Esophagus squamous epithelium (tissue), 5 donors: ENCODE data around the gene CHST8. TPM values are rescaled to one million over a fixed set of nuclear protein-coding genes. Genes with fewer than 3 reads are reported as not detected.

Experiments
- DNase-seq: peaks from one replicate; lab custom pipeline; 2025; lab: John Stamatoyannopoulos, UW
- H3K27ac ChIP-seq, 4 donors: fragments of 200-600 bp; sonication (generic); one replicate each; pipeline ENCODE4 v1.5.1; 2016 to 2019; ENCODE audit warnings: mild to moderate bottlenecking in 1 of 4
- H3K27me3 ChIP-seq, 4 donors: fragments of 200-600 bp; sonication (generic); 1 replicate in 3 of 4; 2 replicates in 1 of 4; pipeline versions ENCODE4 v1.5.1 to v1.6.0; 2017 to 2021; ENCODE audit warnings: antibody characterized with exemption in 1 of 4
- H3K36me3 ChIP-seq, 3 donors: fragments of 200-600 bp; sonication (generic); one replicate each; pipeline ENCODE4 v1.5.1; 2016 to 2019
- H3K4me1 ChIP-seq, 3 donors: fragments of 200-600 bp; sonication (generic); one replicate each; pipeline ENCODE4 v1.5.1; 2017 to 2019
- H3K4me3 ChIP-seq, 4 donors: fragments of 200-600 bp; sonication (generic); 1 replicate in 3 of 4; 2 replicates in 1 of 4; pipeline ENCODE4 v1.5.1; 2016 to 2019; ENCODE audit warnings: mild to moderate bottlenecking in 2 of 4, moderate library complexity in 1 of 4
- H3K9me3 ChIP-seq, 3 donors: fragments of 200-600 bp; sonication (generic); one replicate each; pipeline ENCODE4 v1.5.1; 2016 to 2019
- CTCF ChIP-seq, 6 experiments: fragments of 450-650 bp in 4 of 6; fragments of 200-600 bp in 2 of 6; sonication (generic) in 2 of 6; IDR thresholded peaks; one replicate each; pipeline ENCODE4 v1.5.1; 2016 to 2019; ENCODE audit warnings: antibody characterized with exemption in 6 of 6, mild to moderate bottlenecking in 4 of 6, moderate library complexity in 4 of 6
- POLR2A ChIP-seq, 4 donors: fragments of 450-650 bp; IDR thresholded peaks; one replicate each; pipeline ENCODE4 v1.6.1; 2017; ENCODE audit warnings: antibody characterized with exemption in 4 of 4, mild to moderate bottlenecking in 4 of 4, moderate library complexity in 3 of 4
- WGBS, 2 donors: methylation state at CpG; one replicate each; pipeline ENCODE4 v1.1.5; 2018; 5-methylcytosine and 5-hydroxymethylcytosine counted together
- intact Hi-C: fragments of 100-400 bp; cut with DNase I; formaldehyde crosslinking; loops from one replicate; pipeline ENCODE4 v1.15.0; 2022
- total RNA-seq, 4 donors: library from RNA; depleted of rRNA; stranded (reverse); fragments of >200 nt; gene quantifications; one replicate each; pipeline ENCODE4 v1.1.0, GENCODE V29; 2016
- donor health status: DM: yes; HTN: yes; CAD: no.

The CHST8 gene
- total RNA-seq, 4 donors from 2014 or later: 0.38 TPM; not detected in 3

GRCh38 chr19:33781996-33782395 lies 160.2 kb downstream of the CHST8 start:
- H3K4me1 ChIP-seq: peaks cover 0 to 23% (median 10%) of the 10 kb centered on the region in 3 donors
- no peak overlapping the region for H3K27ac ChIP-seq
- no peak for TF ChIP-seq POLR2A (IDR thresholded peaks at IDR 0.05)
- no peak for TF ChIP-seq CTCF (IDR thresholded peaks at IDR 0.05)
- no peak overlapping the region for H3K4me3 ChIP-seq
- WGBS, 2 donors: 39 to 58% methylated on average over 5 of the region's 5 CpGs
- intact Hi-C loops: no loop called here
- DNase-seq: no peak
- H3K9me3 ChIP-seq: no peaks in the 10 kb centered on the region
- H3K36me3 ChIP-seq: no peaks in the 10 kb centered on the region
- peaks cover 0 to 67% (median 0%) of the 10 kb centered on the region in 4 donors for H3K27me3 ChIP-seq

- 73 to 94% methylated on average over 2 to 4 of the region's 5 CpGs for WGBS, 2 donors
- TF ChIP-seq CTCF (IDR thresholded peaks at IDR 0.05): no peak
- no peak for TF ChIP-seq POLR2A (IDR thresholded peaks at IDR 0.05)
- Histone ChIP-seq H3K9me3 (no peaks in the 10 kb centered on the region), H3K4me1 (peaks cover 0 to 5% (median 0%) of the 10 kb centered on the region in 3 donors), H3K36me3 (no peaks in the 10 kb centered on the region), H3K4me3 (no peak overlapping the region), H3K27me3 (peaks cover 0 to 46% (median 0%) of the 10 kb centered on the region in 4 donors), H3K27ac (no peak overlapping the region)
- DNase-seq: no peak
- intact Hi-C loops: no loop called here
These were observed 162.7 kb downstream of the CHST8 start for GRCh38 chr19:33784432-33784831.

GRCh38 chr19:33785795-33786194 lies 164.0 kb downstream of the CHST8 start:
- intact Hi-C loops: no loop called here
- WGBS, 2 donors: 18 to 57% methylated on average over 3 to 6 of the region's 6 CpGs
- no peak for DNase-seq
- Histone ChIP-seq H3K27me3 (peaks cover 0 to 36% (median 0%) of the 10 kb centered on the region in 4 donors), H3K27ac (no peak overlapping the region), H3K4me3 (no peak overlapping the region), H3K9me3 (no peaks in the 10 kb centered on the region), H3K4me1 (peaks cover 0 to under 1% (median 0%) of the 10 kb centered on the region in 3 donors), H3K36me3 (no peaks in the 10 kb centered on the region)
- TF ChIP-seq POLR2A (IDR thresholded peaks at IDR 0.05) (no peak), CTCF (IDR thresholded peaks at IDR 0.05) (no peak)

DNA sequence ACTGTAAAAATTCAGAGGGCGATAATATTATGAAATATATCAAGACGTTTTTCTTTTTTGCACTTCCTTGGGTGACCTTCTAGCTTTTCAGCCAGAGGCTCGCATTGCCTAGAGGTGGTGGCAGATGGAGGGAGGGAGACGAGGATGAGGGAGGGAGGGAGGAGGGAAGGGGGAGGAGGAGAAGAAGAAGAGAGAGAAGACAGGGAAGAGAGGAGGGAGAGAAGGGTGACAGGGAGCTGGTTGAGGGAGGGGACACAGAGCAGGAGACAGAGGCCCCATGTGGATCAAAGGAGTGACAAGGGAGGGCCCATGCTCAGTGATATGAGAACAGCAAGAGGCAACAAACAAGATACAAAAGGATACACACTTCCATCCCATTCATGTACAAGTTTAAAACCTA lies 166.9 kb downstream of the CHST8 start:
- Histone ChIP-seq H3K27ac (no peak overlapping the region), H3K4me1 (no peaks in the 10 kb centered on the region), H3K27me3 (peaks cover 0 to 11% (median 0%) of the 10 kb centered on the region in 4 donors), H3K9me3 (no peaks in the 10 kb centered on the region), H3K4me3 (no peak overlapping the region), H3K36me3 (no peaks in the 10 kb centered on the region)
- intact Hi-C loops: no loop called here
- DNase-seq: no peak
- TF ChIP-seq CTCF (IDR thresholded peaks at IDR 0.05) (no peak), POLR2A (IDR thresholded peaks at IDR 0.05) (no peak)
- 40 to 58% methylated on average over 4 of the region's 4 CpGs for WGBS, 2 donors

- Histone ChIP-seq H3K9me3 (no peaks in the 10 kb centered on the region), H3K36me3 (no peaks in the 10 kb centered on the region), H3K4me1 (peaks cover 0 to 1% (median under 1%) of the 10 kb centered on the region in 3 donors), H3K4me3 (no peak overlapping the region), H3K27me3 (peaks cover 0 to 11% (median 0%) of the 10 kb centered on the region in 4 donors), H3K27ac (no peak overlapping the region)
- WGBS, 2 donors: 55 to 67% methylated on average over 5 of the region's 5 CpGs
- intact Hi-C loops: no loop called here
- DNase-seq: no peak
- TF ChIP-seq POLR2A (IDR thresholded peaks at IDR 0.05): no peak
- TF ChIP-seq CTCF (IDR thresholded peaks at IDR 0.05): no peak
These were observed 167.6 kb downstream of the CHST8 start for GRCh38 chr19:33789344-33789743.
